Muscle of arm (tissue), 14 donors: ENCODE data around the gene DKK2. TPM values are rescaled to one million over a fixed set of nuclear protein-coding genes. Genes with fewer than 3 reads are reported as not detected.

Source experiments
- DNase-seq: peaks from one replicate; pipeline ENCODE4 v3.0.0-alpha.2; 2013
- long read RNA-seq, 11 donors: transcript quantifications; one replicate each; lab custom pipeline, GENCODE V29; 2026
- polyA plus RNA-seq, 12 donors: library from polyadenylated mRNA; unstranded; fragments of 120-200 nt; gene quantifications; one replicate each; pipeline ENCODE4 v1.2.1, GENCODE V29; 2013; ENCODE audit not compliant: insufficient read length in 12 of 12

The DKK2 gene
- 10 to 100 TPM in 11 of 12 donors, not detected in 1; 13.4 to 52.0 (median 27.0) TPM for polyA plus RNA-seq
- long read RNA-seq, donor 1, partial matches to known transcripts = 0 of 4 reads
- long read RNA-seq, donor 1, other reads (novel, unspliced or antisense) = 0 of 4 reads
- long read RNA-seq, donor 2, transcript DKK2-201 (4 exons, 3,638 nt) = major isoform, 6 of 8 reads
- long read RNA-seq, donor 2, partial matches to known transcripts = 0 of 8 reads
- long read RNA-seq, donor 2, other reads (novel, unspliced or antisense) = 0 of 8 reads
- long read RNA-seq, donor 3, partial matches to known transcripts = 0 of 1 reads
- long read RNA-seq, donor 3, other reads (novel, unspliced or antisense) = 0 of 1 reads
- long read RNA-seq, donor 4, partial matches to known transcripts = 0 of 1 reads
- long read RNA-seq, donor 4, other reads (novel, unspliced or antisense) = 0 of 1 reads
- long read RNA-seq, donor 5, transcript DKK2-201 (4 exons, 3,638 nt) = major isoform, 10 of 11 reads
- long read RNA-seq, donor 5, partial matches to known transcripts = 0 of 11 reads
- long read RNA-seq, donor 5, other reads (novel, unspliced or antisense) = 0 of 11 reads
- long read RNA-seq, donor 6, partial matches to known transcripts = 0 of 4 reads
- long read RNA-seq, donor 6, other reads (novel, unspliced or antisense) = 0 of 4 reads
- long read RNA-seq, donor 7, transcript DKK2-201 (4 exons, 3,638 nt) = major isoform, 6 of 7 reads
- long read RNA-seq, donor 7, partial matches to known transcripts = 0 of 7 reads
- long read RNA-seq, donor 7, other reads (novel, unspliced or antisense) = 0 of 7 reads
- long read RNA-seq, donor 8, transcript DKK2-201 (4 exons, 3,638 nt) = major isoform, 5 of 5 reads
- long read RNA-seq, donor 8, partial matches to known transcripts = 0 of 5 reads
- long read RNA-seq, donor 8, other reads (novel, unspliced or antisense) = 0 of 5 reads
- long read RNA-seq, donor 9, partial matches to known transcripts = 6 of 9 reads
- long read RNA-seq, donor 9, other reads (novel, unspliced or antisense) = 0 of 9 reads
- long read RNA-seq, donor 10, partial matches to known transcripts = 0 of 1 reads
- long read RNA-seq, donor 10, other reads (novel, unspliced or antisense) = 0 of 1 reads
- long read RNA-seq, donor 11, transcript DKK2-201 (4 exons, 3,638 nt) = major isoform, 11 of 11 reads
- long read RNA-seq, donor 11, partial matches to known transcripts = 0 of 11 reads
- long read RNA-seq, donor 11, other reads (novel, unspliced or antisense) = 0 of 11 reads

GRCh38 chr4:107035819-107036583 is at the start of gene DKK2:
DKK2 (minus strand) TSS chr4:107036313; CDS start chr4:107035591, 722 bp downstream.
- peak; percentile 72 for DNase-seq

- DNase-seq = no peak
These were observed 41.1 kb upstream of the DKK2 start for GRCh38 chr4:107077192-107077591.

GRCh38 chr4:107072836-107073736 is 37.0 kb upstream of the DKK2 start:
- no peak for DNase-seq

- DNase-seq = no peak
These were observed 35.0 kb upstream of the DKK2 start for GRCh38 chr4:107071108-107071507.

- no peak for DNase-seq
These were observed 32.9 kb upstream of the DKK2 start for GRCh38 chr4:107069049-107069448.

GRCh38 chr4:107068116-107068515 is 32.0 kb upstream of the DKK2 start:
- no peak for DNase-seq

GRCh38 chr4:107066621-107067020 is 30.5 kb upstream of the DKK2 start:
- DNase-seq = no peak

- DNase-seq = no peak
These were observed 29.1 kb upstream of the DKK2 start for GRCh38 chr4:107065201-107065600.

GRCh38 chr4:107060388-107060787 is 24.3 kb upstream of the DKK2 start:
- no peak for DNase-seq

- no peak for DNase-seq
These were observed 22.7 kb upstream of the DKK2 start for GRCh38 chr4:107058828-107059227.

- DNase-seq = no peak
These were observed 14.5 kb upstream of the DKK2 start for GRCh38 chr4:107050525-107051135.

GRCh38 chr4:107046261-107046660 is 10.1 kb upstream of the DKK2 start:
- DNase-seq = no peak

- no peak for DNase-seq
These were observed 8.1 kb upstream of the DKK2 start for GRCh38 chr4:107044170-107044569.

GRCh38 chr4:107037199-107037584 is 1.1 kb upstream of the DKK2 start:
- DNase-seq = peak; percentile 78

- peak; percentile 46 for DNase-seq
These were observed 578 bp upstream of the DKK2 start for GRCh38 chr4:107036584-107037198.

GRCh38 chr4:107034996-107035818 is 906 bp downstream of the DKK2 start:
- DNase-seq = peak; percentile 38

GRCh38 chr4:107034091-107034995 is 1.8 kb downstream of the DKK2 start:
- DNase-seq = peak; percentile 72
